Neuron (in vitro differentiated cells): ENCODE measurements around the gene TSHR.

Experiments used
- H2AFZ ChIP-seq: one replicate; pipeline ENCODE4 v1.6.1; 2013; ENCODE audit warnings: low read depth, mild to moderate bottlenecking, inconsistent platforms, low read length, moderate library complexity
- H3K27me3 ChIP-seq: one replicate; pipeline ENCODE4 v1.6.1; 2013; ENCODE audit warnings: low read length; ENCODE audit not compliant: insufficient read depth
- H3K36me3 ChIP-seq: one replicate; pipeline ENCODE4 v1.6.1; 2013; ENCODE audit warnings: low read length; ENCODE audit not compliant: insufficient read depth
- H3K4me1 ChIP-seq: one replicate; pipeline ENCODE4 v1.6.1; 2013; ENCODE audit warnings: low read length; ENCODE audit not compliant: insufficient read depth
- H3K4me3 ChIP-seq: 2 replicates; pipeline ENCODE4 v1.5.1; 2013; ENCODE audit warnings: mild to moderate bottlenecking, low read length, moderate library complexity
- H3K9me3 ChIP-seq: one replicate; pipeline ENCODE4 v1.6.1; 2013; ENCODE audit warnings: low read length

The TSHR gene

DNA sequence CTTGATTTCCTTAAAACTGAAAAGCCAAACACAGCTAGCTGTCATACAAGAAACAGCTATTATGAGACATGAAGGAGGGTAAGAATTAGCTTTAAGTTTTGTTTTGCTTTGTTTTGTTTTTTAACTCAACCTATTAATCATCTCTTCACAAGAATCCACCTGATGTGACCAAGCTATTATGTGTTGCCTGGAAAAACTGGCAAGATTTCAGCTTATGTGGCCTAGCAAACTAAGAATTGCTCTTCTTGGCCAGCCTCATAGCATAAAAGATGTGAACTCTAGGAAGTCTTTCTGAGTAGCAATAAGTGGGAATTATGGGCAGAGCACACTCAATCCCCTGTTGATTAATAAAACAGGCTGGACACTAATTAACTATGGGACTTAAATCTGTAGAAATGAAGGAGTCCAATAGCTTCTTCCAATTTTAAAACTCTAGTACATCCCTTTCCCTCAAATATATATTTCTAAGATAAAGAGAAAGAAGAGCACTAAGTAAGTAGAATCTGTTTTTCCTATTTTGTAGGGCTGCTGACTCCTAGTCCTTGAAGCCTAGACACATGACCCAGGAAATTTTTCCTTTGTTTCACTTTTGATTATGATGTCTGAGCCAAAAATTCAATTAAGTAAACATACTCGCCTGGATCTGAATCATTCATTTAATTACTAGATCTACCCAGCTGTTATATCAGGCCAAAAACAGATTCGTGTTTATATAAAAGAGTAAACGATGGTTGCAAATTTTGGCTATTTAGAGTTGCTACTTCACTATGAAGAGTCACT, 189.6 kb downstream of the TSHR start:
- no peaks in the 10 kb centered on the region for H3K9me3 ChIP-seq
- no peak overlapping the region for H3K4me3 ChIP-seq
- no peaks in the 10 kb centered on the region for H3K27me3 ChIP-seq
- H3K36me3 ChIP-seq: no peaks in the 10 kb centered on the region
- no peaks in the 10 kb centered on the region for H3K4me1 ChIP-seq
- H2AFZ ChIP-seq: no peak overlapping the region

DNA sequence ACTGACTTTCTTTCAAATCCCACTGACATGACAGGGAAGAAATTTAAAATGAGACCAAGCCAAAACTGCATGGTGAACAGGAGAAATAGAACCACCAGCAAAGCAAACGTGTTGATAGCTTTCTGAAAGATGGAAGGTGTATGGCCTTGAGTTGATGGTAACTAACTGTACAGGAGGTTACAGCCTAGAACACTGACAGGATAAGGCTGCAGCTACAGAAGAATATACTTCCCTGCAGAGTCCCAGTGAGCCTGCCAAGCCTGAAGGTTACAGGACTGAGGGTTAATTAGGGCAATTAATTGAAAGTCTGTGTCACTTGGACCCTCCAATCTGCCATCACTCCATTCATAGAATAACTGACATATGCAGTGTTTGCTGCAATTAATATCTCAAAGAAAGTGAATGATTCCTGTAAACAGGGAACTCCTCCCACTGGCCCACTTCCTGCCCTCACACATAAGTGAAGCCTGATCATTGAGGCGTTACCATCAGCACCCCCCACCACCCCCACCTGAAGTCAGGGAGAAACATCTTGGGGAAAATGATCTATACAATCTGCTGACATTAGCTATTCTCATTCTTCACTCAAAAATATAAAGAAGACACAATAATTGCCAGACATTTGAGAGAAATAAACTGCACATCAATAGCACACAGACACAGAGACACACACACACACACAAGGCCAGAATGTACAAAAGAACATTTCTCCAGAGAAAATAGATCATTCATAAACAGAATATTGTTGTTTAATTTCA, 191.9 kb downstream of the TSHR start:
- Histone ChIP-seq H2AFZ (no peak overlapping the region), H3K9me3 (no peaks in the 10 kb centered on the region), H3K4me1 (no peaks in the 10 kb centered on the region), H3K27me3 (no peaks in the 10 kb centered on the region), H3K4me3 (no peak overlapping the region), H3K36me3 (no peaks in the 10 kb centered on the region)

GRCh38 chr14:81148635-81149034, 193.2 kb downstream of the TSHR start:
- no peak overlapping the region for H2AFZ ChIP-seq
- H3K4me3 ChIP-seq: no peak overlapping the region
- H3K27me3 ChIP-seq: no peaks in the 10 kb centered on the region
- no peaks in the 10 kb centered on the region for H3K9me3 ChIP-seq
- H3K4me1 ChIP-seq: no peaks in the 10 kb centered on the region
- no peaks in the 10 kb centered on the region for H3K36me3 ChIP-seq

- Histone ChIP-seq H3K4me3 (no peak overlapping the region), H3K4me1 (no peaks in the 10 kb centered on the region), H3K27me3 (no peaks in the 10 kb centered on the region), H3K9me3 (no peaks in the 10 kb centered on the region), H3K36me3 (no peaks in the 10 kb centered on the region), H2AFZ (no peak overlapping the region)
Observed at GRCh38 chr14:81153187-81153586, 197.8 kb downstream of the TSHR start.

DNA sequence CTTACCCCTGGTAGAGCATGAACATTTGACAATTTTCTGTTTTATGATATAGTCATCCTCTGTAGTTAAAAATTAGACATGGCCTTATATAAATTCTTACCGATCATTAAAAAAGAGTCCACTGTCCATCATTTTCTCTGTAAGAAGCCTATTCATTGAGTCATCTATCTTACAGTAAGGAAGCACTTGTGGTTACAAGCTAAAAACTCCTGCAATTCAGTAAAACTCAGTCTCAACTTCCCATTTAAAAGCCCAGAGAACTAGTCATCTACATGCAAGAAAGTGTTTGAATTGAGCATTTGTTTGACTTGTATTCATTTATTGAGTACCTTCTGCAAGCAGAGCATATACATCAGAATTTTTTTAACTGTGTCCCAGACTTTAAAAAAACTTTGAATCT, 202.0 kb downstream of the TSHR start:
- Histone ChIP-seq H3K27me3 (no peaks in the 10 kb centered on the region), H2AFZ (no peak overlapping the region), H3K4me3 (no peak overlapping the region)

GRCh38 chr14:81161088-81161487, 205.7 kb downstream of the TSHR start:
- no peaks in the 10 kb centered on the region for H3K9me3 ChIP-seq
- H3K4me1 ChIP-seq: no peaks in the 10 kb centered on the region
- no peaks in the 10 kb centered on the region for H3K27me3 ChIP-seq
- H3K36me3 ChIP-seq: no peaks in the 10 kb centered on the region
- no peak overlapping the region for H3K4me3 ChIP-seq
- no peak overlapping the region for H2AFZ ChIP-seq

More for the DNA sequence above, 202.0 kb downstream of the TSHR start:
- Histone ChIP-seq H3K9me3 (no peaks in the 10 kb centered on the region), H3K36me3 (no peaks in the 10 kb centered on the region), H3K4me1 (no peaks in the 10 kb centered on the region)

DNA sequence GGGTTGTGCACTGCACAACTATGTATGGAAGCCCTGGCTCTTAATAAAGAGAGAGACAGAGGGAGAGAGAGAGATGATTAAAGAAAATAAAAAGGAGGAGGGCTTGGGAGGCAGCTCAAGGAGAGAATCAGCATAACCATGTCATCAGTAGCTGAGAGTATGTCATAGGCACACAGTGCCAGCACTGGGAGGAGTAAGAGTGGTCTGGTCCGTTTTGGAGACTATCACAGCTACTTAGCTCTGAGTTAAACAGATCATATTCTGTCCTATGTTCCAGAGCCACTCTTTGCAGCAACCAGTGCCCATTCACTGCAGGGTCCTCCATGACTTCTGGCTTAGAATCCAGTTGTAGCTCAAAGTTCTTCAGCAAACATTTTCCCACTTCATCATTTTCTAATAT, 206.3 kb downstream of the TSHR start:
- Histone ChIP-seq H3K27me3 (no peaks in the 10 kb centered on the region), H3K4me3 (no peak overlapping the region), H3K9me3 (no peaks in the 10 kb centered on the region), H3K36me3 (no peaks in the 10 kb centered on the region), H2AFZ (no peak overlapping the region), H3K4me1 (no peaks in the 10 kb centered on the region)

DNA sequence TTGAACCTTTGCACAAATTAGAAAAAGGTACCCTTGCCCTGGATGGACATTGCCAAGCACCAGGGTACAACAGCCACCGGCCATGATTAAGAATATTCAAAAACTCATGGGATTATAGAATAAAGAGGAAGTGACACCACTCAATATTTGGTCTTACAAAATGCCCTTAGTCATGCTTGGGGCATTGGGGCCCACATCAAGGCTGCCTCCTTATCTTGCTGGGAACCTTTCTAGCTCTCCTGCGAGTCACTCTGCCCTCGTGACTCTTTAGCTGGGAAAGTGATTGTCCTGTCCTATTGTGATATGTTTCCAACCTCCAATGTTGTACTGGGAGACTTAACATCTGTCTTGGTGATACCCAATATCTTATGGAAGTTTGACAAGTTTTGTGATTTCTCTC, 207.5 kb downstream of the TSHR start:
- Histone ChIP-seq H3K27me3 (no peaks in the 10 kb centered on the region), H2AFZ (no peak overlapping the region), H3K36me3 (no peaks in the 10 kb centered on the region), H3K4me1 (no peaks in the 10 kb centered on the region), H3K4me3 (no peak overlapping the region), H3K9me3 (no peaks in the 10 kb centered on the region)

- H3K9me3 ChIP-seq: no peaks in the 10 kb centered on the region
- no peak overlapping the region for H2AFZ ChIP-seq
- H3K4me1 ChIP-seq: no peaks in the 10 kb centered on the region
- no peaks in the 10 kb centered on the region for H3K27me3 ChIP-seq
- no peaks in the 10 kb centered on the region for H3K36me3 ChIP-seq
- no peak overlapping the region for H3K4me3 ChIP-seq
Observed at GRCh38 chr14:81164167-81164774, 208.8 kb downstream of the TSHR start.

GRCh38 chr14:81165188-81165587, 209.8 kb downstream of the TSHR start:
- Histone ChIP-seq H3K9me3 (no peaks in the 10 kb centered on the region), H3K4me1 (peaks cover 3% of the 10 kb centered on the region), H3K27me3 (no peaks in the 10 kb centered on the region), H2AFZ (no peak overlapping the region), H3K36me3 (no peaks in the 10 kb centered on the region), H3K4me3 (no peak overlapping the region)

GRCh38 chr14:81166121-81166520, 210.7 kb downstream of the TSHR start:
- no peaks in the 10 kb centered on the region for H3K36me3 ChIP-seq
- H2AFZ ChIP-seq: no peak overlapping the region
- no peaks in the 10 kb centered on the region for H3K9me3 ChIP-seq
- H3K4me3 ChIP-seq: no peak overlapping the region
- H3K27me3 ChIP-seq: no peaks in the 10 kb centered on the region
- H3K4me1 ChIP-seq: peaks cover 4% of the 10 kb centered on the region

- Histone ChIP-seq H3K36me3 (no peaks in the 10 kb centered on the region), H3K9me3 (no peaks in the 10 kb centered on the region), H3K4me1 (peaks cover 4% of the 10 kb centered on the region), H3K4me3 (peak overlapping the region; percentile 61), H3K27me3 (no peaks in the 10 kb centered on the region), H2AFZ (no peak overlapping the region)
Observed at GRCh38 chr14:81169267-81169666, 213.8 kb downstream of the TSHR start.

DNA sequence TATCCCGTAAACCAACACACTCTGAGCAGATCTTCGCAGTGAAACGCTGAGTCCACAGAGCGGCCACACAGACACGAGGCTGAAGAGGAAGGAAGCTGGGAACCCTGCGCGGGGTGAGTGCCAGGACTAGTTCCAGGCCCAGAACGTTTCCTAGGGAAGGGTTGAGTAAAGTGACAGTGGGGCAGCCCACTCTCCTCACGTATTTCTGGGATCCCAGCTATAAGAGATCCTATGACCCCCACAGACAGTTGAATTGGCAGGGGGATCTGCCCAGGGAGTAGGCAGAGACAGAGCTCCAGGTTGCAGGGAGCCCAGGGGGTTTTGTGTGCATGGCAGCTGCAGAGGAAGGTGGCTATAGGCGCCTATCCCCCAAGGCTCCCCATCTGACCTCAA, 214.3 kb downstream of the TSHR start:
- Histone ChIP-seq H3K4me1 (peaks cover 4% of the 10 kb centered on the region), H2AFZ (peak overlapping the region; percentile 60), H3K27me3 (no peaks in the 10 kb centered on the region), H3K4me3 (peak overlapping the region; percentile 61), H3K9me3 (no peaks in the 10 kb centered on the region), H3K36me3 (no peaks in the 10 kb centered on the region)
